Bone marrow (tissue), 2 donors: Measurements from ENCODE around the gene AUTS2.
"Not testable (repeated sequence)": the region's sequence is repeated elsewhere in the genome, so short reads cannot be mapped to it uniquely, and the experiment has no call there.

Source experiments
- DNase-seq, 2 donors: peaks; one replicate each; lab custom pipeline; 2025; lab: John Stamatoyannopoulos, UW

Gene AUTS2

GRCh38 chr7:70631718-70632117, 1033.4 kb downstream of the AUTS2 start:
- no peak for DNase-seq

GRCh38 chr7:70632400-70632799, 1034.1 kb downstream of the AUTS2 start:
- DNase-seq = no peak

- DNase-seq = no peak
Measured at GRCh38 chr7:70634071-70634470, 1035.8 kb downstream of the AUTS2 start.

- DNase-seq = no peak
Measured at GRCh38 chr7:70634610-70635068, 1036.4 kb downstream of the AUTS2 start.

GRCh38 chr7:70635633-70636032, 1037.4 kb downstream of the AUTS2 start:
- DNase-seq = no peak

GRCh38 chr7:70636169-70636568, 1037.9 kb downstream of the AUTS2 start:
- DNase-seq = no peak

- no peak for DNase-seq
Measured at GRCh38 chr7:70637726-70638125, 1039.5 kb downstream of the AUTS2 start.

- DNase-seq = no peak
Measured at GRCh38 chr7:70638158-70639107, 1040.2 kb downstream of the AUTS2 start.

GRCh38 chr7:70640266-70640833, 1042.1 kb downstream of the AUTS2 start:
- DNase-seq = no peak

- DNase-seq = no peak
Measured at GRCh38 chr7:70641882-70642281, 1043.6 kb downstream of the AUTS2 start.

GRCh38 chr7:70645279-70645678, 1047.0 kb downstream of the AUTS2 start:
- no peak for DNase-seq

GRCh38 chr7:70645876-70646351, 1047.6 kb downstream of the AUTS2 start:
- no peak for DNase-seq

- no peak for DNase-seq
Measured at GRCh38 chr7:70646536-70647248, 1048.4 kb downstream of the AUTS2 start.

- DNase-seq = no peak
Measured at GRCh38 chr7:70647801-70648498, 1049.7 kb downstream of the AUTS2 start.

- DNase-seq = not testable (repeated sequence)
Measured at GRCh38 chr7:70648499-70648861, 1050.2 kb downstream of the AUTS2 start.

- no peak for DNase-seq
Measured at GRCh38 chr7:70649323-70649722, 1051.0 kb downstream of the AUTS2 start.

- no peak for DNase-seq
Measured at GRCh38 chr7:70654146-70654545, 1055.9 kb downstream of the AUTS2 start.

- no peak for DNase-seq
Measured at GRCh38 chr7:70654979-70655378, 1056.7 kb downstream of the AUTS2 start.

- DNase-seq = no peak
Measured at GRCh38 chr7:70655694-70656093, 1057.4 kb downstream of the AUTS2 start.

GRCh38 chr7:70657571-70657970, 1059.3 kb downstream of the AUTS2 start:
- no peak for DNase-seq

GRCh38 chr7:70657989-70658632, 1059.8 kb downstream of the AUTS2 start:
- no peak for DNase-seq
